H1 (cell line): Measurements from ENCODE around the gene CSNK1D. TPM values are rescaled to one million over a fixed set of nuclear protein-coding genes. Genes with fewer than 3 reads are reported as not detected.

Experiments
- CTCF ChIA-PET: fragments of 300-600 bp; sonication (Branson Sonifier 250); formaldehyde crosslinking; loops from one replicate; lab custom pipeline; 2021; ENCODE audit not compliant: partially characterized antibody; lab: Charles Lee
- POLR2A ChIA-PET: fragments of 300-600 bp; sonication (Branson Sonifier 250); formaldehyde crosslinking; loops from one replicate; lab custom pipeline; 2021; ENCODE audit warnings: inconsistent platforms; ENCODE audit not compliant: partially characterized antibody; lab: Charles Lee
- DNase-seq, 2 experiments: peaks; one replicate each; pipeline versions ENCODE4 v3.0.0 to v3.0.0-alpha.2; 2010 to 2022; ENCODE audit warnings: low spot score in 2 of 2, low read depth in 1 of 2, mixed read lengths in 1 of 2
- FAIRE-seq: peaks from 2 replicates; lab custom pipeline; 2011; peaks lifted over from hg19 to GRCh38; lab: Jason Lieb, UNC
- H2AFZ ChIP-seq: 2 replicates; pipeline ENCODE4 v1.8.1; 2012; ENCODE audit warnings: low read length, inconsistent platforms
- H2AK5ac ChIP-seq: 2 replicates; pipeline ENCODE4 v1.6.1; 2013; ENCODE audit warnings: low read depth, low read length
- H2BK120ac ChIP-seq: replicated peaks from 2 replicates; pipeline ENCODE3; 2013; ENCODE audit warnings: low read depth, low read length, inconsistent platforms
- H2BK12ac ChIP-seq: 2 replicates; pipeline ENCODE4 v1.6.1; 2013; ENCODE audit warnings: low read depth, low read length
- H2BK15ac ChIP-seq: 2 replicates; pipeline ENCODE4 v1.6.1; 2013; ENCODE audit warnings: low read length
- H2BK20ac ChIP-seq: 2 replicates; pipeline ENCODE4 v1.6.1; 2013; ENCODE audit warnings: low read length
- H2BK5ac ChIP-seq: 2 replicates; pipeline ENCODE4 v1.6.1; 2013; ENCODE audit warnings: low read depth, low read length
- H3K14ac ChIP-seq: 2 replicates; pipeline ENCODE4 v1.6.1; 2013; ENCODE audit warnings: inconsistent platforms; ENCODE audit not compliant: insufficient read length
- H3K18ac ChIP-seq: 2 replicates; pipeline ENCODE4 v1.6.1; 2013; ENCODE audit warnings: low read length; ENCODE audit errors: extremely low read depth
- H3K23ac ChIP-seq: 2 replicates; pipeline ENCODE4 v1.6.1; 2013; ENCODE audit warnings: inconsistent platforms; ENCODE audit not compliant: insufficient read length
- H3K23me2 ChIP-seq: 2 replicates; pipeline ENCODE4 v1.6.1; 2013; ENCODE audit warnings: low read depth, low read length
- H3K27ac ChIP-seq: 2 replicates; pipeline ENCODE4 v1.6.1; 2011; ENCODE audit warnings: low read depth, low read length, inconsistent platforms
- H3K27me3 ChIP-seq, 4 experiments: replicated peaks in 1 of 4; 1 replicate in 1 of 4; 2 replicates in 3 of 4; pipeline versions ENCODE4 v1.6.1 to v1.8.1; 2011 to 2013; ENCODE audit warnings: low read length in 3 of 4, mild to moderate bottlenecking in 3 of 4, inconsistent platforms in 2 of 4, mixed read lengths in 2 of 4, moderate library complexity in 1 of 4; ENCODE audit not compliant: control insufficient read depth in 3 of 4, insufficient read depth in 3 of 4; ENCODE audit errors: extremely low read depth in 1 of 4
- H3K36me3 ChIP-seq, 4 experiments: 2 replicates each; pipeline versions ENCODE4 v1.6.1 to v1.8.1; 2011 to 2013; ENCODE audit warnings: mild to moderate bottlenecking in 4 of 4, low read length in 3 of 4, moderate library complexity in 2 of 4, control low read depth in 1 of 4, inconsistent platforms in 1 of 4; ENCODE audit not compliant: insufficient read depth in 4 of 4, control insufficient read depth in 2 of 4
- H3K4ac ChIP-seq: replicated peaks from 2 replicates; pipeline ENCODE3; 2013; ENCODE audit warnings: low read length, low read depth, mixed read lengths, inconsistent platforms; ENCODE audit not compliant: insufficient read length
- H3K4me1 ChIP-seq, 4 experiments: replicated peaks in 1 of 4; 1 replicate in 1 of 4; 2 replicates in 3 of 4; pipeline versions ENCODE4 v1.6.1 to v1.8.1; 2011 to 2013; ENCODE audit warnings: low read length in 3 of 4, inconsistent platforms in 2 of 4, mixed read lengths in 1 of 4; ENCODE audit not compliant: insufficient read depth in 4 of 4, control insufficient read depth in 3 of 4
- H3K4me2 ChIP-seq, 2 experiments: 2 replicates each; pipeline versions ENCODE4 v1.6.1 to v1.8.1; 2011 to 2013; ENCODE audit warnings: low read depth in 2 of 2, low read length in 2 of 2, control low read depth in 1 of 2, inconsistent platforms in 1 of 2, mild to moderate bottlenecking in 1 of 2; ENCODE audit not compliant: insufficient read depth in 1 of 2
- H3K4me3 ChIP-seq, 4 experiments: fragments of 200-600, 300-600 bp in 1 of 4; sonication (generic), shearing (Covaris generic), sonication (Bioruptor Twin) in 1 of 4; 2 replicates each; pipeline versions ENCODE4 v1.5.1 to v1.8.1; 2011 to 2016; ENCODE audit warnings: low read length in 4 of 4, low read depth in 3 of 4, control low read depth in 2 of 4, inconsistent platforms in 2 of 4, mild to moderate bottlenecking in 2 of 4, mixed read lengths in 1 of 4, moderate library complexity in 1 of 4; ENCODE audit not compliant: insufficient read depth in 2 of 4; ENCODE audit errors: extremely low read depth in 1 of 4
- H3K56ac ChIP-seq: replicated peaks from 2 replicates; pipeline ENCODE3; 2013; ENCODE audit warnings: low read depth, mild to moderate bottlenecking, mixed read lengths, low read length, inconsistent platforms; ENCODE audit not compliant: insufficient read length
- H3K79me1 ChIP-seq: 2 replicates; pipeline ENCODE4 v1.6.1; 2013; ENCODE audit warnings: low read depth, low read length, control low read depth
- H3K79me2 ChIP-seq, 2 experiments: 2 replicates each; pipeline versions ENCODE4 v1.6.1 to v1.8.1; 2012 to 2013; ENCODE audit warnings: low read length in 2 of 2, mild to moderate bottlenecking in 2 of 2, inconsistent platforms in 1 of 2; ENCODE audit not compliant: insufficient read depth in 2 of 2, control insufficient read depth in 1 of 2
- H3K9ac ChIP-seq, 4 experiments: replicated peaks in 1 of 4; 1 replicate in 1 of 4; 2 replicates in 3 of 4; pipeline versions ENCODE4 v1.6.1 to v1.8.1; 2011 to 2013; ENCODE audit warnings: low read depth in 3 of 4, low read length in 3 of 4, control low read depth in 2 of 4, mild to moderate bottlenecking in 2 of 4, moderate library complexity in 2 of 4, inconsistent platforms in 1 of 4; ENCODE audit errors: extremely low read depth in 1 of 4
- H3K9me3 ChIP-seq, 2 experiments: 2 replicates each; pipeline versions ENCODE4 v1.6.1 to v1.8.1; 2012 to 2013; ENCODE audit warnings: mild to moderate bottlenecking in 2 of 2, moderate library complexity in 2 of 2, control low read depth in 1 of 2, inconsistent platforms in 1 of 2, low read depth in 1 of 2, low read length in 1 of 2, mixed read lengths in 1 of 2; ENCODE audit not compliant: insufficient read depth in 2 of 2
- H4K20me1 ChIP-seq, 2 experiments: replicated peaks in 1 of 2; 2 replicates each; pipeline versions ENCODE3 to v1.8.1; 2011 to 2013; ENCODE audit warnings: inconsistent platforms in 2 of 2, low read length in 2 of 2, mild to moderate bottlenecking in 1 of 2; ENCODE audit not compliant: insufficient read depth in 2 of 2, control insufficient read depth in 1 of 2
- H4K5ac ChIP-seq: 2 replicates; pipeline ENCODE4 v1.6.1; 2013; ENCODE audit warnings: low read length, low read depth, mixed read lengths, inconsistent platforms; ENCODE audit not compliant: insufficient read length
- H4K8ac ChIP-seq: 2 replicates; pipeline ENCODE4 v1.8.0; 2013; ENCODE audit warnings: mild to moderate bottlenecking, moderate library complexity, low read length, inconsistent platforms; ENCODE audit not compliant: insufficient read depth; ENCODE audit errors: extremely low read depth
- H4K91ac ChIP-seq: replicated peaks from 2 replicates; pipeline ENCODE3; 2013; ENCODE audit warnings: low read length, mixed read lengths, inconsistent platforms; ENCODE audit not compliant: insufficient read length
- HDAC2 ChIP-seq, 2 experiments: fragments of 300-600 bp in 1 of 2; sonication (generic) in 1 of 2; IDR thresholded peaks; 2 replicates each; pipeline ENCODE4 v1.6.1; 2011 to 2012; ENCODE audit warnings: low read depth in 2 of 2, low read length in 2 of 2, mild to moderate bottlenecking in 2 of 2, moderate library complexity in 2 of 2, borderline replicate concordance in 1 of 2, inconsistent platforms in 1 of 2
- JUN ChIP-seq: IDR thresholded peaks from 2 replicates; pipeline ENCODE4 v1.6.1; 2011; ENCODE audit warnings: low read depth, mild to moderate bottlenecking, improper control_type of control experiment, low read length
- KDM4A ChIP-seq: IDR thresholded peaks from one replicate; pipeline ENCODE4 v1.7.1; 2012; ENCODE audit warnings: low read depth, mild to moderate bottlenecking, moderate library complexity, low read length, inconsistent platforms; ENCODE audit not compliant: severe bottlenecking
- RNF2 ChIP-seq: fragments of 200-900, 300-1000 bp; sonication (generic); IDR thresholded peaks from 2 replicates; pipeline ENCODE4 v1.7.1; 2016; ENCODE audit warnings: borderline replicate concordance, low read depth, mild to moderate bottlenecking, antibody characterized with exemption, low read length; ENCODE audit not compliant: poor library complexity, severe bottlenecking; ENCODE audit errors: missing control alignments
- SIX5 ChIP-seq: IDR thresholded peaks from 2 replicates; pipeline ENCODE4 v1.6.1; 2011; ENCODE audit warnings: mild to moderate bottlenecking, low read depth, low read length
- WGBS, 2 experiments: shearing (Covaris generic) in 1 of 2; methylation state at CpG; one replicate each; pipeline versions ENCODE4 v1.1.6 to v1.1.7; 2013 to 2015; ENCODE audit warnings: low lambda C conversion rate in 2 of 2, mixed read lengths in 2 of 2, inconsistent platforms in 1 of 2, low coverage in 1 of 2, missing lambda C conversion rate in 1 of 2; ENCODE audit not compliant: insufficient replicate concordance in 2 of 2, insufficient coverage in 1 of 2, insufficient read length in 1 of 2; ENCODE audit errors: extremely low coverage in 1 of 2, missing lambda C conversion rate in 1 of 2; 5-methylcytosine and 5-hydroxymethylcytosine counted together
- polyA plus RNA-seq, 7 experiments: library from polyadenylated mRNA; depleted of rRNA in 3 of 7; stranded (reverse) in 5 of 7; unstranded in 2 of 7; fragments of >200 nt in 5 of 7; fragments of 200-250 nt in 2 of 7; gene quantifications; 1 replicate in 5 of 7; 2 replicates in 1 of 7; 4 replicates in 1 of 7; pipeline versions ENCODE4 v1.2.1 to v1.2.3, GENCODE V29; 2011 to 2013; ENCODE audit warnings: missing spikeins in 2 of 7, mixed read lengths in 2 of 7
- total RNA-seq: library from RNA; stranded (reverse); fragmentation: NEBNext Ultra II Directional; extraction: Animal tissue kit (Norgen Biotek cat#: 25700); gene quantifications from 2 replicates; pipeline ENCODE4 v1.2.1, GENCODE V29; 2021
- TF ChIP-seq, protein P1 (sequence below): IDR thresholded peaks from 2 replicates; pipeline ENCODE4 v1.6.1; 2011; ENCODE audit warnings: low read length, improper control_type of control experiment
- TF ChIP-seq, protein P2 (sequence below): IDR thresholded peaks from 2 replicates; pipeline ENCODE4 v1.6.1; 2012; ENCODE audit warnings: low read length, inconsistent platforms

CSNK1D gene
- total and polyA plus RNA-seq, 2 of the 8 experiments (the other 6 are each of a cell fraction or from before 2014, with no cell fraction given): 73.5 to 103 TPM

DNA sequence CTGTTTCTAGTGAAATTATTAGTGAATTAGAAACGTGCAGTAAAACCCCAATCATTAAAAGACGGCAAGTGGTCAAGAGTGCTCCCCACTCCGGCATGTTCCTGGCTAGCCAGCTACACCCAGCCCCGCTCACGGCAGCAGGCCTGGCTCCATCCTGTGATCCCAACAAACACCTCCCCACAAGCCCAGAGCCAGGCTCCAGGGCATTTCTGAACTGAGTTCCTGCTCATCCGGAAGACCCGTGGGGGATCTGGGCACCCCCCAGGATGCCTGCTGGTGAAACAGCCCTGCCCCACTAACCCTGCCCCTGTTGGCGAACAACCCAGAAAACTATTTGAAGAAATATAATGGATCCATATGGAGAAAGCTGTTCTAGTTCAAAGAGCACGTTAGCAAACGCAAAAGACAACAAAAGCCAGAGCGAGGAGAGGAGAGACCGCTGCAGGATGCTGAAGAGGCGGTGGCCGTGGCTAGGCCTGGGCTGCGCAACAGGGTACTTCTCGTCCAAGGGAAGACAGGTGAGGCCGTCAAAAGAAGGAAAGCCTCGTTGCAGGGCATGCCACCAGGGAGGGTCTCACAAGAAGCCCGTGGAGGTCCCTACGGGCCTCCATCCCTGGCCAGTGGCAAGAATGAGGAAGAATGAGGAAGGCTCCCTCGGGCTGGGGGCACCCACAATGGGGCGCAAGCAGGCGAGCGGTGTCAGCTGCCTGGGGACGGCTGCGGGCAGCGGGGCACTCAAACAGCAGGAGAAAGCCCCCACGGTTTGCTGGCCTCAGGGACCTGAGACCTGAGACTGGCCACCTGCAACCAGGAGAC is 25.4 kb downstream of the CSNK1D start:
- no peak overlapping the region for H2BK15ac ChIP-seq
- H2BK20ac ChIP-seq: no peak overlapping the region
- 95% methylated on average over 28 of the region's 28 CpGs; no CpG with 5 or more reads in 1 of the 2 experiments for WGBS, 2 experiments
- FAIRE-seq: no peak
- H3K14ac ChIP-seq: no peak overlapping the region
- TF ChIP-seq HDAC2 (IDR thresholded peaks at IDR 0.05; ENCODE audit: borderline replicate concordance in 1 of 2, low read depth in 2 of 2, low read length in 2 of 2) (no peak), JUN (no peak), SIX5 (no peak), KDM4A (no peak), RNF2 (no peak)
- TF ChIP-seq, protein P1, sequence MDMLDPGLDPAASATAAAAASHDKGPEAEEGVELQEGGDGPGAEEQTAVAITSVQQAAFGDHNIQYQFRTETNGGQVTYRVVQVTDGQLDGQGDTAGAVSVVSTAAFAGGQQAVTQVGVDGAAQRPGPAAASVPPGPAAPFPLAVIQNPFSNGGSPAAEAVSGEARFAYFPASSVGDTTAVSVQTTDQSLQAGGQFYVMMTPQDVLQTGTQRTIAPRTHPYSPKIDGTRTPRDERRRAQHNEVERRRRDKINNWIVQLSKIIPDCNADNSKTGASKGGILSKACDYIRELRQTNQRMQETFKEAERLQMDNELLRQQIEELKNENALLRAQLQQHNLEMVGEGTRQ: no peak
- TF ChIP-seq, protein P2, sequence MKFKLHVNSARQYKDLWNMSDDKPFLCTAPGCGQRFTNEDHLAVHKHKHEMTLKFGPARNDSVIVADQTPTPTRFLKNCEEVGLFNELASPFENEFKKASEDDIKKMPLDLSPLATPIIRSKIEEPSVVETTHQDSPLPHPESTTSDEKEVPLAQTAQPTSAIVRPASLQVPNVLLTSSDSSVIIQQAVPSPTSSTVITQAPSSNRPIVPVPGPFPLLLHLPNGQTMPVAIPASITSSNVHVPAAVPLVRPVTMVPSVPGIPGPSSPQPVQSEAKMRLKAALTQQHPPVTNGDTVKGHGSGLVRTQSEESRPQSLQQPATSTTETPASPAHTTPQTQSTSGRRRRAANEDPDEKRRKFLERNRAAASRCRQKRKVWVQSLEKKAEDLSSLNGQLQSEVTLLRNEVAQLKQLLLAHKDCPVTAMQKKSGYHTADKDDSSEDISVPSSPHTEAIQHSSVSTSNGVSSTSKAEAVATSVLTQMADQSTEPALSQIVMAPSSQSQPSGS: no peak
- TF ChIP-seq, all 59 proteins: peak for 0
- no peak overlapping the region for H3K27ac ChIP-seq
- H3K36me3 ChIP-seq: peaks cover 59 to 98% (median 94%) of the 10 kb centered on the region in 4 experiments
- no peak for DNase-seq
- H3K4ac ChIP-seq: no peak overlapping the region
- H3K4me1 ChIP-seq: no peaks in the 10 kb centered on the region; a peak in 1 of 7 replicates
- H3K4me2 ChIP-seq: no peak overlapping the region
- H3K9ac ChIP-seq: no peak overlapping the region
- H3K18ac ChIP-seq: no peak overlapping the region
- H4K5ac ChIP-seq: no peak overlapping the region
- no peak overlapping the region for H4K8ac ChIP-seq
- no peak overlapping the region for H2AFZ ChIP-seq
- peaks cover 0 to 34% of the 10 kb centered on the region in 2 experiments; a peak in 1 of 4 replicates for H3K79me2 ChIP-seq
- no peak overlapping the region for H4K91ac ChIP-seq
- ChIA-PET POLR2A (interaction anchor here (1.5 kb wide), 1 partner anchor 8 kb away, joined by 4 read pairs; no protein-coding TSS in a partner anchor), CTCF (interaction anchor here (0.9 kb wide), 1 partner anchor 10 kb away, joined by 3 read pairs; no protein-coding TSS in a partner anchor)
- peaks cover 51 to 55% of the 10 kb centered on the region in 2 experiments for H4K20me1 ChIP-seq
- H3K4me3 ChIP-seq: no peak overlapping the region
- no peak overlapping the region for H2BK12ac ChIP-seq
- H2BK5ac ChIP-seq: no peak overlapping the region
- no peak overlapping the region for H2AK5ac ChIP-seq
- H3K9me3 ChIP-seq: no peaks in the 10 kb centered on the region; a peak in 1 of 4 replicates
- H3K23me2 ChIP-seq: no peaks in the 10 kb centered on the region
- no peaks in the 10 kb centered on the region for H3K27me3 ChIP-seq
- H2BK120ac ChIP-seq: no peak overlapping the region
- peaks cover 27% of the 10 kb centered on the region for H3K79me1 ChIP-seq
- no peak overlapping the region for H3K56ac ChIP-seq
- H3K23ac ChIP-seq: no peak overlapping the region
